ENCODE data around the gene ZNF385B. TPM values are rescaled to one million over a fixed set of nuclear protein-coding genes. Genes with fewer than 3 reads are reported as not detected.
A peak's percentile ranks its signal among the peaks of the same experiment; 100 is the strongest.
"Not testable (repeated sequence)": the region's sequence is repeated elsewhere in the genome, so short reads cannot be mapped to it uniquely, and the experiment has no call there.

The ZNF385B gene
- total RNA-seq, 1 donor: 1.1 TPM

DNA sequence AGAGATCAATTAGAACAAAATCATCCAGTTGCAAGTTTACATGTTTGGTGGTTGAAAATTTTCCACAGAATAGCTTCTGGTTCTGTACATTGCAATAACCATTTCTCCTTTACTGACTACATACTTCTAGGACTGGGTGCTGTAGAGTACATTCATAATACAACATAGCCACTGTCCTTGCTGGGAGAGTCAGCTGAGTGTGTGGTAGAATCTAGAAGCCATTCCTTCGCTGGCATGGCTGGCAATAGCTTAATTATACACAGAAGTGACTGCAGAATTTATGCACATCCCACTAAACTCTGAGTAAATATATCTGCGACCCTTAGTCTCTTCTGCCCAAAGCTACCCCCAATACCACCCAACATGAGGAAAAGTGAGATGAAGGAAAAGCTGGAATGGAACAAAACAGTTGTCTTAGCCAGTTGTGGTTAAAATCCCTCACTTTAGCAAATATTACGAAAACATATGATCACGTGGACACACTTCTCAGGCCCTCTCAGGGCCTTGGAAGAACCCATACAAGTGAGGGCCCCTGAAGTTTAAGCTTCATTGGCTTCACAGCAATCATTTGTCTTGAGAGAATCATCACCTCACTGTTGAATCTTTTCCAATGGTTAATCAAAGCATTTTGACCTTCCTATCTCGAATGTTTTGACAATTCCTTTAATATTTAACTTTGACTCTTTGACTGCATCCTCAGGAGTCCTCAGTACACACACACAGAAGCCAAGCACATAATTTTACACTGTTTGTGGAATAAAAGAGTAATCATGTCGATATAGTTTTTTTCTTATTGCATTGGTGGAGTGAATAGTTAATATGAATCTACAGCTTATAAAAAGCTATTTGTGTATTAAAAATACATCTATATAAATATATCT lies 225.1 kb downstream of the ZNF385B start:
- Histone ChIP-seq H4K20me1 (ENCODE audit: insufficient read depth, low read length) (no peaks in the 10 kb centered on the region), H3K4me2 (ENCODE audit: insufficient read depth, low read length) (no peak overlapping the region), H2AFZ (ENCODE audit: low read length) (peak overlapping the region; percentile 29), H3K27ac (ENCODE audit: low read depth, low read length) (no peak overlapping the region), H3K4me1 (ENCODE audit: insufficient read depth, low read length) (no peaks in the 10 kb centered on the region), H3K4me3 (ENCODE audit: insufficient read depth, low read length) (no peak overlapping the region), H3K79me2 (ENCODE audit: insufficient read depth, low read length) (no peaks in the 10 kb centered on the region), H3K9me3 (ENCODE audit: low read depth, low read length) (no peaks in the 10 kb centered on the region), H3K27me3 (ENCODE audit: insufficient read depth, low read length) (no peaks in the 10 kb centered on the region), H3K36me3 (ENCODE audit: insufficient read depth, low read length) (no peaks in the 10 kb centered on the region)
- TF ChIP-seq, protein P1, sequence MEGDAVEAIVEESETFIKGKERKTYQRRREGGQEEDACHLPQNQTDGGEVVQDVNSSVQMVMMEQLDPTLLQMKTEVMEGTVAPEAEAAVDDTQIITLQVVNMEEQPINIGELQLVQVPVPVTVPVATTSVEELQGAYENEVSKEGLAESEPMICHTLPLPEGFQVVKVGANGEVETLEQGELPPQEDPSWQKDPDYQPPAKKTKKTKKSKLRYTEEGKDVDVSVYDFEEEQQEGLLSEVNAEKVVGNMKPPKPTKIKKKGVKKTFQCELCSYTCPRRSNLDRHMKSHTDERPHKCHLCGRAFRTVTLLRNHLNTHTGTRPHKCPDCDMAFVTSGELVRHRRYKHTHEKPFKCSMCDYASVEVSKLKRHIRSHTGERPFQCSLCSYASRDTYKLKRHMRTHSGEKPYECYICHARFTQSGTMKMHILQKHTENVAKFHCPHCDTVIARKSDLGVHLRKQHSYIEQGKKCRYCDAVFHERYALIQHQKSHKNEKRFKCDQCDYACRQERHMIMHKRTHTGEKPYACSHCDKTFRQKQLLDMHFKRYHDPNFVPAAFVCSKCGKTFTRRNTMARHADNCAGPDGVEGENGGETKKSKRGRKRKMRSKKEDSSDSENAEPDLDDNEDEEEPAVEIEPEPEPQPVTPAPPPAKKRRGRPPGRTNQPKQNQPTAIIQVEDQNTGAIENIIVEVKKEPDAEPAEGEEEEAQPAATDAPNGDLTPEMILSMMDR (IDR thresholded peaks at IDR 0.05; ENCODE audit: extremely low read depth, low read depth, low read length): no peak
- no peak for DNase-seq (ENCODE audit: insufficient read length, low spot score, missing footprints)

DNA sequence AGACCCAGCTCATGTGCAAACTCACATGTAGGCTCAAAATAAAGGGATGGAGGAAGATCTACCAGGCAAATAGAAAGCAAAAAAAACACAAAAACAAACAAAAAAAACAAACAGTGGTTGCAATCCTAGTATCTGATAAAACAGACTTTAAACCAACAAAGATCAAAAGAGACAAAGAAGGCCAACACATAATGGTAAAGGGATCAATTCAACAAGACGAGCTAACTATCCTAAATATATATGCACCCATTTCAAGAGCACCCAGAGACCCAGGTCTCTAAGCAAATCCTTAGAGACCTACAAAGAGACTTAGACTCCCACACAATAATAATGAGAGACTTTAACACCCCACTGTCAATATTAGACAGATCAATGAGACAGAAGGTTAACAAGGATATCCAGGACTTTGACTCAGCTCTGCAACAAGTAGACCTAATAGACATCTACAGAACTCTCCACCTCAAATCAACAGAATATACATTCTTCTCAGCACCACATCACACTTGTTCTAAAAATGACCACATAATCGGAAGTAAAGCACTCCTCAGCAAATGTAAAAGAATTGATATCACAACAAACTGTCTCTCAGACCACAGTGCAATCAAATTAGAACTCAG lies 229.5 kb downstream of the ZNF385B start:
- not testable (repeated sequence) for H2AFZ ChIP-seq (ENCODE audit: low read length); H3K4me2 ChIP-seq (ENCODE audit: insufficient read depth, low read length)

DNA sequence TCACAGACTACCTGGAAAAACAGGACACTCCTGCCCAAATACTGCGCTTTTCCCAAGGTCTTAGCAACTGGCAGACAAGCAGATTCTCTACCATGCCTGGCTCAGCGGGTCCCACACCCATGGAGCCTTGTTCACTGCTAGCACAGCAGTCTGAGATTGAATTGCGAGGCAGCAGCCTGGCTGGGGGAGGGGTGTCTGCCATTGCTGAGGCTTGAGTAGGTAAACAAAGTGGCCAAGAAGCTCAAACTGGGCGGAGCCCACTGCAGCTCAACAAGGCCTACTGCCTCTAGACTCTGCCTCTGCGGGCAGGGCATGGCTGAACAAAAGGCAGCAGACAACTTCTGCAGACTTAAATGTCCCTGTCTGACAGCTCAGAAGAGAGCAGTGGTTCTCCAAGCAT lies 231.6 kb downstream of the ZNF385B start:
- not testable (repeated sequence) for H3K9me3 ChIP-seq (ENCODE audit: low read depth, low read length); H3K4me1 ChIP-seq (ENCODE audit: insufficient read depth, low read length); H3K27ac ChIP-seq (ENCODE audit: low read depth, low read length); H3K36me3 ChIP-seq (ENCODE audit: insufficient read depth, low read length); H3K4me2 ChIP-seq (ENCODE audit: insufficient read depth, low read length); H3K27me3 ChIP-seq (ENCODE audit: insufficient read depth, low read length); DNase-seq (ENCODE audit: insufficient read length, low spot score, missing footprints); H3K4me3 ChIP-seq (ENCODE audit: insufficient read depth, low read length); H2AFZ ChIP-seq (ENCODE audit: low read length); H3K79me2 ChIP-seq (ENCODE audit: insufficient read depth, low read length); H4K20me1 ChIP-seq (ENCODE audit: insufficient read depth, low read length)

More for the DNA sequence above, 229.5 kb downstream of the ZNF385B start:
- H3K79me2 ChIP-seq (ENCODE audit: insufficient read depth, low read length); DNase-seq (ENCODE audit: insufficient read length, low spot score, missing footprints); H3K4me3 ChIP-seq (ENCODE audit: insufficient read depth, low read length); H3K4me1 ChIP-seq (ENCODE audit: insufficient read depth, low read length); H3K9me3 ChIP-seq (ENCODE audit: low read depth, low read length); H4K20me1 ChIP-seq (ENCODE audit: insufficient read depth, low read length); H3K27me3 ChIP-seq (ENCODE audit: insufficient read depth, low read length); H3K36me3 ChIP-seq (ENCODE audit: insufficient read depth, low read length); H3K27ac ChIP-seq (ENCODE audit: low read depth, low read length): not testable (repeated sequence)

DNA sequence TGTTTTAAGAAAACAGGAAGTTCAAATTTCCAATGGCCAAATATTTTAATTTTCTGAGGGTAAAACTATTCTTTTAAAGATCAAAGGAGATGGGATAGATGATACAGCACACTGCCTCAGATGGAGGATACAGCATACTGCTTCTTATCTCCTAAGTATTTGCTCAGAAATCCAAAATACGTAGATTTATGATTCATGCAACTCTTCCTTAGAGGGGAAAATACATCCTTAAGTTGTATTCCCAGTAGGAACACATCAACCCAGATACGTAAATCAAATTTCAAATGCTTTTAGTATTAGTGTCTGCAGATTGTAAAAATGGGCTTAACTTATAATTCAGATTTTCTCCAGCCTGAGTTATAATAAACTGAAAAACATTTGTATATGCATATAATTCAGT lies 235.2 kb downstream of the ZNF385B start:
- no peaks in the 10 kb centered on the region for H3K36me3 ChIP-seq (ENCODE audit: insufficient read depth, low read length)
- DNase-seq (ENCODE audit: insufficient read length, low spot score, missing footprints): no peak
- no peak overlapping the region for H3K27ac ChIP-seq (ENCODE audit: low read depth, low read length)
- peaks cover 5% of the 10 kb centered on the region for H3K4me1 ChIP-seq (ENCODE audit: insufficient read depth, low read length)
- no peaks in the 10 kb centered on the region for H3K79me2 ChIP-seq (ENCODE audit: insufficient read depth, low read length)
- H3K9me3 ChIP-seq (ENCODE audit: low read depth, low read length): no peaks in the 10 kb centered on the region
- TF ChIP-seq, protein P1 (IDR thresholded peaks at IDR 0.05; ENCODE audit: extremely low read depth, low read depth, low read length): no peak
- no peak overlapping the region for H2AFZ ChIP-seq (ENCODE audit: low read length)
- H3K4me3 ChIP-seq (ENCODE audit: insufficient read depth, low read length): no peak overlapping the region
- no peak overlapping the region for H3K4me2 ChIP-seq (ENCODE audit: insufficient read depth, low read length)
- no peaks in the 10 kb centered on the region for H4K20me1 ChIP-seq (ENCODE audit: insufficient read depth, low read length)
- no peaks in the 10 kb centered on the region for H3K27me3 ChIP-seq (ENCODE audit: insufficient read depth, low read length)

Data from osteoblast (primary cell).